ENCODE data around the gene NEGR1. TPM values are rescaled to one million over a fixed set of nuclear protein-coding genes. Genes with fewer than 3 reads are reported as not detected.

The NEGR1 gene
- total RNA-seq, 4 donors from 2014 or later: 33.3 to 73.0 (median 54.1) TPM

GRCh38 chr1:71521655-71522264 lies 760.6 kb downstream of the NEGR1 start:
- Histone ChIP-seq H3K4me3 (no peak overlapping the region), H3K27me3 (no peaks in the 10 kb centered on the region), H3K27ac (no peak overlapping the region), H3K4me1 (no peaks in the 10 kb centered on the region), H3K9me3 (no peaks in the 10 kb centered on the region), H3K36me3 (no peaks in the 10 kb centered on the region)
- TF ChIP-seq POLR2AphosphoS5 (IDR thresholded peaks at IDR 0.05) (no peak), EP300 (IDR thresholded peaks at IDR 0.05) (no peak), CTCF (IDR thresholded peaks at IDR 0.05) (peak in 3 of 4 experiments; percentile 29 to 53 (median 42)), POLR2A (IDR thresholded peaks at IDR 0.05) (no peak)
- no peak for ATAC-seq
- WGBS, 2 donors (ENCODE audit: low coverage in 1 of 2): 95 to 100% methylated on average over 1 of the region's 1 CpG

- H3K27ac ChIP-seq: no peak overlapping the region
- H3K4me3 ChIP-seq: no peak overlapping the region
- no peaks in the 10 kb centered on the region for H3K27me3 ChIP-seq
- ATAC-seq: no peak
- TF ChIP-seq POLR2A (IDR thresholded peaks at IDR 0.05): no peak
- no peaks in the 10 kb centered on the region for H3K9me3 ChIP-seq
- no peaks in the 10 kb centered on the region for H3K4me1 ChIP-seq
- H3K36me3 ChIP-seq: no peaks in the 10 kb centered on the region
Measured at GRCh38 chr1:71511505-71511904, 770.8 kb downstream of the NEGR1 start.

GRCh38 chr1:71510725-71511124 lies 771.6 kb downstream of the NEGR1 start:
- no peak for TF ChIP-seq POLR2A (IDR thresholded peaks at IDR 0.05)
- no peak for TF ChIP-seq CTCF (IDR thresholded peaks at IDR 0.05)
- TF ChIP-seq POLR2AphosphoS5 (IDR thresholded peaks at IDR 0.05): no peak
- TF ChIP-seq EP300 (IDR thresholded peaks at IDR 0.05): no peak
- no peaks in the 10 kb centered on the region for H3K36me3 ChIP-seq
- no peaks in the 10 kb centered on the region for H3K9me3 ChIP-seq
- no peaks in the 10 kb centered on the region for H3K27me3 ChIP-seq
- no peak overlapping the region for H3K27ac ChIP-seq
- H3K4me3 ChIP-seq: no peak overlapping the region
- H3K4me1 ChIP-seq: no peaks in the 10 kb centered on the region
- 83 to 100% methylated on average over 1 of the region's 1 CpG for WGBS, 2 donors (ENCODE audit: low coverage in 1 of 2)
- no peak for ATAC-seq

GRCh38 chr1:71509051-71509595 lies 773.2 kb downstream of the NEGR1 start:
- 83 to 89% methylated on average over 4 of the region's 4 CpGs for WGBS, 2 donors (ENCODE audit: low coverage in 1 of 2)
- no peak overlapping the region for H3K27ac ChIP-seq
- no peak for ATAC-seq
- no peak overlapping the region for H3K4me3 ChIP-seq
- no peaks in the 10 kb centered on the region for H3K4me1 ChIP-seq
- H3K27me3 ChIP-seq: no peaks in the 10 kb centered on the region
- no peaks in the 10 kb centered on the region for H3K9me3 ChIP-seq
- no peak for TF ChIP-seq POLR2AphosphoS5 (IDR thresholded peaks at IDR 0.05)
- no peak for TF ChIP-seq EP300 (IDR thresholded peaks at IDR 0.05)
- no peak for TF ChIP-seq POLR2A (IDR thresholded peaks at IDR 0.05)
- TF ChIP-seq CTCF (IDR thresholded peaks at IDR 0.05): no peak
- H3K36me3 ChIP-seq: no peaks in the 10 kb centered on the region

- ATAC-seq: no peak
Measured at GRCh38 chr1:71502006-71502405, 780.3 kb downstream of the NEGR1 start.

More at GRCh38 chr1:71502006-71502405, 780.3 kb downstream of the NEGR1 start:
- Histone ChIP-seq H3K36me3 (no peaks in the 10 kb centered on the region), H3K27ac (no peak overlapping the region), H3K4me1 (no peaks in the 10 kb centered on the region), H3K4me3 (no peak overlapping the region), H3K27me3 (no peaks in the 10 kb centered on the region), H3K9me3 (no peaks in the 10 kb centered on the region)
- TF ChIP-seq EP300 (IDR thresholded peaks at IDR 0.05): no peak
- no peak for TF ChIP-seq POLR2A (IDR thresholded peaks at IDR 0.05)
- no peak for TF ChIP-seq POLR2AphosphoS5 (IDR thresholded peaks at IDR 0.05)
- TF ChIP-seq CTCF (IDR thresholded peaks at IDR 0.05): no peak
- 65 to 77% methylated on average over 5 to 6 of the region's 6 CpGs for WGBS, 2 donors (ENCODE audit: low coverage in 1 of 2)

Measured in gastroesophageal sphincter (tissue), 4 donors.